T-helper 2 cell (primary cell): ENCODE measurements around the gene EIF2D.
A peak's percentile ranks its signal among the peaks of the same experiment; 100 is the strongest.

Experiments
- DNase-seq, 5 experiments: peaks; one replicate each; pipeline versions ENCODE4 v3.0.0 to v3.0.0-alpha.2; 2012 to 2022

EIF2D gene

GRCh38 chr1:206545351-206545750 lies 66.9 kb downstream of the EIF2D start:
- DNase-seq: no peak

- peak; percentile 66 to 75 (median 70) for DNase-seq
Observed at GRCh38 chr1:206544562-206545257, 67.6 kb downstream of the EIF2D start.
